A549 (cell line): ENCODE results near the gene FAM89B. TPM values are rescaled to one million over a fixed set of nuclear protein-coding genes. Genes with fewer than 3 reads are reported as not detected.

Source experiments
- ATAC-seq, 2 experiments: fragments of 200-7000 bp in 1 of 2; fragments of >200 bp in 1 of 2; cut with Nextera tagmentation in 1 of 2; cut with Tn5 transposase in 1 of 2; 3 replicates each; pipeline versions ENCODE4 v1.8.0 to v1.9.1; 2018 to 2020; ENCODE audit warnings: mild to moderate bottlenecking in 1 of 2, moderate library complexity in 1 of 2
- CTCF ChIA-PET: fragments of 300-600 bp; sonication (Branson Sonifier 250); formaldehyde crosslinking; extraction: SDS; loops from one replicate; lab custom pipeline; 2021; ENCODE audit warnings: antibody characterized with exemption, inconsistent platforms; lab: Yijun Ruan, JAX
- POLR2A ChIA-PET: fragments of 350-600 bp; formaldehyde crosslinking; extraction: SDS; loops from one replicate; lab custom pipeline; 2021; ENCODE audit warnings: antibody characterized with exemption, inconsistent platforms; lab: Yijun Ruan, JAX
- DNase-seq, 2 experiments: peaks; one replicate each; pipeline versions ENCODE4 v3.0.0 to v3.0.0-alpha.2; 2011 to 2016; ENCODE audit warnings: low read depth in 1 of 2, low spot score in 1 of 2
- FAIRE-seq: peaks from 2 replicates; lab custom pipeline; 2011; peaks lifted over from hg19 to GRCh38; lab: Jason Lieb, UNC
- H3K27ac ChIP-seq, 2 experiments: fragments of >200 bp; sonication (Bioruptor Twin); formaldehyde crosslinking; 3 replicates each; pipeline ENCODE4 v1.5.1; 2016 to 2017
- H3K4me1 ChIP-seq: fragments of >200 bp; sonication (Bioruptor Twin); formaldehyde crosslinking; 3 replicates; pipeline ENCODE4 v1.6.1; 2016
- H3K4me2 ChIP-seq: fragments of >200 bp; sonication (Bioruptor Twin); formaldehyde crosslinking; 3 replicates; pipeline ENCODE4 v1.6.1; 2016
- H3K4me3 ChIP-seq: fragments of >200 bp; sonication (Bioruptor Twin); formaldehyde crosslinking; 3 replicates; pipeline ENCODE4 v1.5.1; 2016
- H3K9me3 ChIP-seq: fragments of >200 bp; sonication (Bioruptor Twin); formaldehyde crosslinking; 3 replicates; pipeline ENCODE4 v1.6.1; 2016
- CBX2 ChIP-seq: fragments of 200-600 bp; sonication (generic); IDR thresholded peaks from 2 replicates; pipeline ENCODE4 v1.6.1; 2016; ENCODE audit warnings: low read depth, mild to moderate bottlenecking, borderline replicate concordance
- CBX8 ChIP-seq: fragments of 200-600 bp; sonication (generic); IDR thresholded peaks from 2 replicates; pipeline ENCODE4 v1.6.1; 2016
- EHMT2 ChIP-seq: fragments of 200-600 bp; sonication (generic); IDR thresholded peaks from 2 replicates; pipeline ENCODE4 v1.6.1; 2016; ENCODE audit warnings: antibody characterized with exemption, low read depth, mild to moderate bottlenecking, moderate library complexity
- EP300 ChIP-seq, 2 experiments: fragments of >200 bp; sonication (Bioruptor Twin); formaldehyde crosslinking; IDR thresholded peaks; 2 replicates in 1 of 2; 3 replicates in 1 of 2; pipeline ENCODE4 v1.6.1; 2016 to 2017
- GATA3 ChIP-seq: IDR thresholded peaks from 2 replicates; pipeline ENCODE4 v1.6.1; 2012; ENCODE audit warnings: borderline replicate concordance
- HEYL ChIP-seq: fragments of 250-450 bp; sonication (Bioruptor Pico); IDR thresholded peaks from 2 replicates; pipeline ENCODE4 v1.8.0; 2021; ENCODE audit warnings: mild to moderate bottlenecking, moderate library complexity
- HOXA7 ChIP-seq: fragments of 250-450 bp; sonication (Bioruptor Pico); IDR thresholded peaks from 2 replicates; pipeline ENCODE4 v1.5.0; 2020; ENCODE audit warnings: mild to moderate bottlenecking, moderate library complexity
- JUN ChIP-seq, 2 experiments: fragments of >200 bp; sonication (Bioruptor Twin); formaldehyde crosslinking; IDR thresholded peaks; 2 replicates in 1 of 2; 3 replicates in 1 of 2; pipeline ENCODE4 v1.6.1; 2016 to 2017
- KDM5A ChIP-seq: fragments of 200-600 bp; sonication (generic); IDR thresholded peaks from 2 replicates; pipeline ENCODE4 v1.6.1; 2016; ENCODE audit warnings: antibody characterized with exemption, mild to moderate bottlenecking
- MAFK ChIP-seq: fragments of 450-650 bp; IDR thresholded peaks from 2 replicates; pipeline ENCODE4 v1.6.1; 2014; ENCODE audit not compliant: partially characterized antibody
- MYC ChIP-seq: IDR thresholded peaks from 2 replicates; pipeline ENCODE4 v1.6.1; 2012; ENCODE audit warnings: mild to moderate bottlenecking, inconsistent platforms, low read length, improper control_type of control experiment, borderline replicate concordance
- NR3C1 ChIP-seq: fragments of >200 bp; sonication (Bioruptor Twin); formaldehyde crosslinking; IDR thresholded peaks from 3 replicates; pipeline ENCODE4 v1.6.1; 2017
- RAD21 ChIP-seq, 2 experiments: fragments of >200 bp in 1 of 2; sonication (Bioruptor Twin) in 1 of 2; formaldehyde crosslinking in 1 of 2; IDR thresholded peaks in 1 of 2; conservative IDR thresholded peaks in 1 of 2; 2 replicates in 1 of 2; 3 replicates in 1 of 2; pipeline ENCODE4 v1.6.1; 2012 to 2018; ENCODE audit warnings: inconsistent platforms in 1 of 2
- RARB ChIP-seq: fragments of 250-450 bp; sonication (Bioruptor Pico); IDR thresholded peaks from 2 replicates; pipeline ENCODE4 v1.8.0; 2021; ENCODE audit warnings: mild to moderate bottlenecking, moderate library complexity
- RCOR1 ChIP-seq: fragments of 150-350 bp; IDR thresholded peaks from 2 replicates; pipeline ENCODE4 v1.6.1; 2014; ENCODE audit warnings: antibody characterized with exemption, low read length, low read depth
- RFX5 ChIP-seq: fragments of 450-650 bp; IDR thresholded peaks from 2 replicates; pipeline ENCODE4 v1.7.1; 2014; ENCODE audit warnings: antibody characterized with exemption, mild to moderate bottlenecking, moderate library complexity
- RNF2 ChIP-seq: fragments of 200-600 bp; sonication (generic); IDR thresholded peaks from 2 replicates; pipeline ENCODE4 v1.6.1; 2016; ENCODE audit warnings: low read depth, mild to moderate bottlenecking, antibody characterized with exemption, moderate library complexity, borderline replicate concordance
- SMC3 ChIP-seq: fragments of >200 bp; sonication (Bioruptor Twin); formaldehyde crosslinking; IDR thresholded peaks from 3 replicates; pipeline ENCODE4 v1.6.1; 2018; ENCODE audit warnings: inconsistent platforms
- TFCP2L1 ChIP-seq: fragments of 250-450 bp; sonication (Bioruptor Pico); IDR thresholded peaks from 2 replicates; pipeline ENCODE4 v1.5.0; 2021; ENCODE audit warnings: mild to moderate bottlenecking
- TP53 ChIP-seq: fragments of 250-450 bp; sonication (Bioruptor Pico); IDR thresholded peaks from 2 replicates; pipeline ENCODE4 v1.5.0; 2021; ENCODE audit warnings: mild to moderate bottlenecking, moderate library complexity
- ZNF302 ChIP-seq: fragments of 250-450 bp; sonication (Bioruptor Pico); IDR thresholded peaks from 2 replicates; pipeline ENCODE4 v1.9.0; 2021; ENCODE audit warnings: inconsistent platforms, mild to moderate bottlenecking, moderate library complexity
- ZSCAN20 ChIP-seq: fragments of 250-450 bp; sonication (Bioruptor Pico); IDR thresholded peaks from 2 replicates; pipeline ENCODE4 v1.8.0; 2022; ENCODE audit warnings: mild to moderate bottlenecking, moderate library complexity
- WGBS: methylation state at CpG from one replicate; pipeline ENCODE4 v1.1.6; 2017; ENCODE audit errors: missing lambda C conversion rate; 5-methylcytosine and 5-hydroxymethylcytosine counted together
- polyA plus RNA-seq, 4 experiments: library from polyadenylated mRNA; depleted of rRNA in 3 of 4; stranded (reverse); fragments of >200 nt; fragmentation: RNase III in 1 of 4; extraction: RNeasy Plus Mini Kit Qiagen cat#74134 plus additional on column Dnase treatment in 1 of 4; gene quantifications; 2 replicates in 3 of 4; 3 replicates in 1 of 4; pipeline ENCODE4 v1.2.3, GENCODE V29; 2011 to 2017
- TF ChIP-seq, protein P1 (sequence below): fragments of >200 bp; sonication (Bioruptor Twin); formaldehyde crosslinking; IDR thresholded peaks from 2 replicates; pipeline ENCODE4 v1.6.1; 2016
- TF ChIP-seq, protein P2 (sequence below): fragments of 200-600 bp; sonication (generic); IDR thresholded peaks from 2 replicates; pipeline ENCODE4 v1.6.1; 2016; ENCODE audit warnings: antibody characterized with exemption, mild to moderate bottlenecking, moderate library complexity

FAM89B gene
- polyA plus RNA-seq, 2 of the 4 experiments (the other 2 are of a cell fraction) = 13.5 to 23.9 TPM

DNA sequence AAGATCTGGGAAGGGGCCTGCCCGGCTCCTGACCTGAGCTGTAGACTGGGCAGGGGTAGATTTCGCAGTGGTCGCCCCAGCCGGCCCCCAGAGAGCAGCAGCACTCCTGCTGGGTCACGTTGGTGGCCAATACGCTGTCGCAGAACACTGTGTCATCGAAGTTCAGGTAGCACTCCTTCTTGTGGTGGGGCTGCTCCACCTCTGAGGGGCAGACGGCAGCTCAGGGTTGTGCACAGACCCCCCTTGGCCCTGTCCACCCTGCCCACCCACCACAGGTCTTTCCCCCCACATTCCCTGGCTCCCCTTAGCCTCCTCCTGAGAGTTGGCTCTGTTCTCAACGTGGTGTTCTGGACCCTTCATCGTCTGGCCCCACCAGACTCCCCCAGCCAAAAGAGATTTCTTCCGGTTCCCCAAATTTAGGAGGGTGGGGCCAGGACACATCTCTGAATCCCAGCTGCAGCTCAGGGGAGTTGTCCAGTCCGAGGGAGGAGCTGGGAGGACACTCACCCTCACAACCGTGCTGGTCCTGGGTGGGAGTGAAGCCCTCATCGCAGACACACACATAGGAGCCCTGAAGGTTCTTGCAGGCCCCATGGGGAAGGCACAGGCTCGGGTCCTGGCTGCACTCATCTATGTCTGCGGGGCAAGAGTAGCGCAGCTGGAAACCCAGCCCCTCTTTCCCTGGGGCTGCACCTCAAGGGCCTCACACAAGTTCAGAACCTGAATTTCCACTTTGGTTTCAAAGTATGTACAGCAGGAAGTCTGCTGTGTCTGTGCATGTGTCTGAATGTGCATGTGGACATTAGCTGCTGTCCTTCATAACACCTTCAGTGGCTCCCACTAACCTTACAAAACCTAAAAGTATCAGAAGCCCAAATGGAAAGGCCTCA, 31.0 kb upstream of the FAM89B start:
- ATAC-seq = peak in 1 of 2 experiments; percentile 2; a peak in 4 of 6 replicates

DNA sequence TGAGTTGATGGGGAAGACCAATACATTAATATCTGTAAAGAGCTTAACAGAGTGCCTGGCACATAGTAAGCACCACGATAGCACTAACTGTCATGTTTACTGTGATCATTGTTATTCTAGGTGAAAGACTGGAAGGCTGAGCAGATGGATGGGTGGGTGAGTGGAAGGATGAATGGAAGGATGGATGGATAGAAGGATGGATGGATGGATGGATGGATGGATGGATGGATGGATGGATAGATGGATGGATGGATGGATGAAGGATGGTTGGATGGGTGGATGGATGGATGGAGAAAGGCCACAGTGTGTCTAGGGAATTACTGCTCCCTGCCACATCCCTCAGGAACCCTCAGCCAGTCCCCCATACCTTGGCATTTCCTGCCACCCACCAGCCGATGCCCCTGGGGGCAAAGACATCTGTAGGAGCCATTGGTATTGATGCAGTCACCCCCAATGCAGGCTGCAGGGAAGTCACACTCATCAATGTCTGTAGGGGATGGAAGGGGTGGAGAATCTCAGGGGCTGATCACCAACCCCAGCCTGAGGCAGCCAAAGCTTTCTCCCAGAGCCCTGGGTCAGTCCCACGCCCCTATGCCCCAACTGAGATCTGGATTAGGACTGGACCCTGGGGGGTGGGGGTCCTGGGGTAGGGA, 29.5 kb upstream of the FAM89B start:
- 72% methylated on average over 3 of the region's 3 CpGs for WGBS
- Histone ChIP-seq H3K9me3 (no peaks in the 10 kb centered on the region), H3K4me3 (no peak overlapping the region), H3K4me1 (peaks cover 10% of the 10 kb centered on the region), H3K27ac (no peak overlapping the region), H3K4me2 (no peak overlapping the region)
- no peak for ATAC-seq
- TF ChIP-seq RAD21 (conservative IDR thresholded peaks at IDR 0.05 in 1 of 2, IDR thresholded peaks at IDR 0.05 in 1 of 2) (no peak), GATA3 (no peak), RFX5 (no peak), MAFK (no peak), CBX8 (no peak), TP53 (CRISPR knock-in tag) (no peak), NR3C1 (no peak), EHMT2 (no peak), ZNF302 (CRISPR knock-in tag) (no peak), EP300 (IDR thresholded peaks at IDR 0.05) (no peak), HOXA7 (no peak), CBX2 (no peak), HEYL (CRISPR knock-in tag) (no peak), ZSCAN20 (CRISPR knock-in tag) (no peak), TFCP2L1 (CRISPR knock-in tag) (no peak), RARB (CRISPR knock-in tag) (no peak), JUN (IDR thresholded peaks at IDR 0.05) (no peak)
- TF ChIP-seq, protein P1, sequence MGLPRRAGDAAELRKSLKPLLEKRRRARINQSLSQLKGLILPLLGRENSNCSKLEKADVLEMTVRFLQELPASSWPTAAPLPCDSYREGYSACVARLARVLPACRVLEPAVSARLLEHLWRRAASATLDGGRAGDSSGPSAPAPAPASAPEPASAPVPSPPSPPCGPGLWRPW = no peak
- TF ChIP-seq, protein P2, sequence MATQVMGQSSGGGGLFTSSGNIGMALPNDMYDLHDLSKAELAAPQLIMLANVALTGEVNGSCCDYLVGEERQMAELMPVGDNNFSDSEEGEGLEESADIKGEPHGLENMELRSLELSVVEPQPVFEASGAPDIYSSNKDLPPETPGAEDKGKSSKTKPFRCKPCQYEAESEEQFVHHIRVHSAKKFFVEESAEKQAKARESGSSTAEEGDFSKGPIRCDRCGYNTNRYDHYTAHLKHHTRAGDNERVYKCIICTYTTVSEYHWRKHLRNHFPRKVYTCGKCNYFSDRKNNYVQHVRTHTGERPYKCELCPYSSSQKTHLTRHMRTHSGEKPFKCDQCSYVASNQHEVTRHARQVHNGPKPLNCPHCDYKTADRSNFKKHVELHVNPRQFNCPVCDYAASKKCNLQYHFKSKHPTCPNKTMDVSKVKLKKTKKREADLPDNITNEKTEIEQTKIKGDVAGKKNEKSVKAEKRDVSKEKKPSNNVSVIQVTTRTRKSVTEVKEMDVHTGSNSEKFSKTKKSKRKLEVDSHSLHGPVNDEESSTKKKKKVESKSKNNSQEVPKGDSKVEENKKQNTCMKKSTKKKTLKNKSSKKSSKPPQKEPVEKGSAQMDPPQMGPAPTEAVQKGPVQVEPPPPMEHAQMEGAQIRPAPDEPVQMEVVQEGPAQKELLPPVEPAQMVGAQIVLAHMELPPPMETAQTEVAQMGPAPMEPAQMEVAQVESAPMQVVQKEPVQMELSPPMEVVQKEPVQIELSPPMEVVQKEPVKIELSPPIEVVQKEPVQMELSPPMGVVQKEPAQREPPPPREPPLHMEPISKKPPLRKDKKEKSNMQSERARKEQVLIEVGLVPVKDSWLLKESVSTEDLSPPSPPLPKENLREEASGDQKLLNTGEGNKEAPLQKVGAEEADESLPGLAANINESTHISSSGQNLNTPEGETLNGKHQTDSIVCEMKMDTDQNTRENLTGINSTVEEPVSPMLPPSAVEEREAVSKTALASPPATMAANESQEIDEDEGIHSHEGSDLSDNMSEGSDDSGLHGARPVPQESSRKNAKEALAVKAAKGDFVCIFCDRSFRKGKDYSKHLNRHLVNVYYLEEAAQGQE = no peak
- no peak for FAIRE-seq
- ChIA-PET CTCF (interaction anchor here (0.6 to 15.3 kb wide), 8 partner anchors 11 to 318 kb away, joined by 3 to 393 read pairs (median 38); partner anchors contain the start of genes FAM89B, LTBP3, SCYL1 and ZNRD2), POLR2A (interaction anchor here (4.5 kb wide), 1 partner anchor 28 kb away, joined by 23 read pairs; the partner anchor contains the start of gene ZNRD2)
- no peak for DNase-seq

More for the DNA sequence above, 31.0 kb upstream of the FAM89B start:
- peak overlapping the region; percentile 66 to 88; a peak in 5 of 6 replicates for H3K27ac ChIP-seq
- CTCF ChIA-PET = interaction anchor here (0.6 to 15.3 kb wide), 31 partner anchors 8 to 320 kb away, joined by 3 to 393 read pairs (median 5); partner anchors contain the start of genes EHBP1L1, FAM89B, KCNK7 and LTBP3
- WGBS = 67% methylated on average over 14 of the region's 18 CpGs
- no peaks in the 10 kb centered on the region for H3K9me3 ChIP-seq
- TF ChIP-seq RCOR1 (no peak), RAD21 (conservative IDR thresholded peaks at IDR 0.05 in 1 of 2, IDR thresholded peaks at IDR 0.05 in 1 of 2) (no peak), SMC3 (no peak), EP300 (IDR thresholded peaks at IDR 0.05) (no peak), RNF2 (no peak), KDM5A (no peak), MYC (no peak)
- TF ChIP-seq, all 56 proteins: peak for 0
- FAIRE-seq (no peak), DNase-seq (no peak)
- Histone ChIP-seq H3K4me2 (peak overlapping the region; percentile 73), H3K4me1 (peaks cover 10% of the 10 kb centered on the region), H3K4me3 (peak overlapping the region; percentile 32; the same call in 1 of the 3 replicates)
- POLR2A ChIA-PET = interaction anchor here (0.7 to 4.5 kb wide), 4 partner anchors 8 to 29 kb away, joined by 3 to 23 read pairs (median 5); partner anchors contain the start of gene ZNRD2
